Upper lobe of right lung (tissue), 1 donor: Measurements from ENCODE around the gene FLRT2. TPM values are rescaled to one million over a fixed set of nuclear protein-coding genes. Genes with fewer than 3 reads are reported as not detected.

ENCODE experiments used
- ATAC-seq: fragments of 200-7000 bp; cut with Tn5 transposase; one replicate; pipeline ENCODE4 v1.9.1; 2020; ENCODE audit warnings: mild to moderate bottlenecking, moderate library complexity
- DNase-seq: peaks from one replicate; pipeline ENCODE4 v3.0.0-alpha.2; 2020
- H3K27ac ChIP-seq: fragments of 200-600 bp; one replicate; pipeline ENCODE4 v1.8.0; 2022
- H3K27me3 ChIP-seq: fragments of 200-600 bp; one replicate; pipeline ENCODE4 v1.8.0; 2022; ENCODE audit warnings: mild to moderate bottlenecking
- H3K36me3 ChIP-seq: fragments of 200-600 bp; one replicate; pipeline ENCODE4 v1.8.0; 2022
- H3K4me1 ChIP-seq: fragments of 200-600 bp; one replicate; pipeline ENCODE4 v1.8.0; 2022
- H3K4me3 ChIP-seq: fragments of 200-600 bp; one replicate; pipeline ENCODE4 v1.8.0; 2022; ENCODE audit warnings: mild to moderate bottlenecking
- H3K9me3 ChIP-seq: fragments of 200-600 bp; one replicate; pipeline ENCODE4 v1.8.0; 2022
- CTCF ChIP-seq: fragments of 200-600 bp; IDR thresholded peaks from one replicate; pipeline ENCODE4 v1.8.0; 2022; ENCODE audit warnings: antibody characterized with exemption
- intact Hi-C: fragments of 100-400 bp; cut with DNase I; formaldehyde crosslinking; loops from one replicate; pipeline ENCODE4 v1.11.0; 2022
- total RNA-seq: library from RNA; stranded (reverse); fragmentation: NEBNext Ultra II Directional; extraction: Animal tissue kit (Norgen Biotek cat#: 25700); gene quantifications from one replicate; pipeline ENCODE4 v1.2.1, GENCODE V29; 2021
- donor health status: DM: no; HTN: yes; CAD: no; lungs with severe emphysema.

FLRT2 gene
- total RNA-seq, 1 donor from 2014 or later, result 13.3 TPM

- no peak for TF ChIP-seq CTCF
- no peak for ATAC-seq
Measured at GRCh38 chr14:85625925-85626585, 96.1 kb downstream of the FLRT2 start.

GRCh38 chr14:85634205-85634604 is 104.3 kb downstream of the FLRT2 start:
- no peak for ATAC-seq
- no peak for TF ChIP-seq CTCF
- no peak overlapping the region for H3K4me3 ChIP-seq
- no peaks in the 10 kb centered on the region for H3K9me3 ChIP-seq
- H3K36me3 ChIP-seq, result no peaks in the 10 kb centered on the region
- intact Hi-C loops, result no loop called here
- no peaks in the 10 kb centered on the region for H3K27me3 ChIP-seq
- no peak overlapping the region for H3K27ac ChIP-seq
- DNase-seq, result no peak
- H3K4me1 ChIP-seq, result no peaks in the 10 kb centered on the region

More at GRCh38 chr14:85625925-85626585, 96.1 kb downstream of the FLRT2 start:
- H3K36me3 ChIP-seq, result no peaks in the 10 kb centered on the region
- H3K27me3 ChIP-seq, result no peaks in the 10 kb centered on the region
- intact Hi-C loops, result no loop called here
- no peaks in the 10 kb centered on the region for H3K4me1 ChIP-seq
- H3K27ac ChIP-seq, result no peak overlapping the region
- no peak for DNase-seq
- H3K9me3 ChIP-seq, result no peaks in the 10 kb centered on the region
- H3K4me3 ChIP-seq, result no peak overlapping the region

- Histone ChIP-seq H3K27me3 (no peaks in the 10 kb centered on the region), H3K9me3 (no peaks in the 10 kb centered on the region), H3K4me1 (no peaks in the 10 kb centered on the region), H3K4me3 (no peak overlapping the region), H3K36me3 (no peaks in the 10 kb centered on the region), H3K27ac (no peak overlapping the region)
- DNase-seq, result no peak
- no peak for TF ChIP-seq CTCF
- intact Hi-C loops, result no loop called here
- no peak for ATAC-seq
Measured at GRCh38 chr14:85644211-85644610, 114.3 kb downstream of the FLRT2 start.

- H3K27ac ChIP-seq, result no peak overlapping the region
- no peaks in the 10 kb centered on the region for H3K27me3 ChIP-seq
- intact Hi-C loops, result no loop called here
- no peaks in the 10 kb centered on the region for H3K9me3 ChIP-seq
- no peak for DNase-seq
- no peaks in the 10 kb centered on the region for H3K36me3 ChIP-seq
- H3K4me3 ChIP-seq, result no peak overlapping the region
- no peak for TF ChIP-seq CTCF
- H3K4me1 ChIP-seq, result no peaks in the 10 kb centered on the region
- ATAC-seq, result no peak
Measured at GRCh38 chr14:85653029-85653428, 123.1 kb downstream of the FLRT2 start.

GRCh38 chr14:85660243-85660922 is 130.4 kb downstream of the FLRT2 start:
- intact Hi-C loops, result no loop called here
- H3K9me3 ChIP-seq, result no peaks in the 10 kb centered on the region
- no peak overlapping the region for H3K27ac ChIP-seq
- DNase-seq (no peak), ATAC-seq (no peak)
- no peak for TF ChIP-seq CTCF
- H3K27me3 ChIP-seq, result no peaks in the 10 kb centered on the region
- H3K4me1 ChIP-seq, result no peaks in the 10 kb centered on the region
- H3K36me3 ChIP-seq, result no peaks in the 10 kb centered on the region
- H3K4me3 ChIP-seq, result no peak overlapping the region
